GM19372 (cell line): ENCODE measurements around the gene MLF2.

Experiments
- ATAC-seq: cut with Tn5 transposase; IDR thresholded peaks from one replicate; pipeline ENCODE4 v1.9.1; 2021; ENCODE audit warnings: mild to moderate bottlenecking, low read depth, moderate library complexity; ENCODE audit not compliant: unreplicated experiment

The MLF2 gene, protein sequence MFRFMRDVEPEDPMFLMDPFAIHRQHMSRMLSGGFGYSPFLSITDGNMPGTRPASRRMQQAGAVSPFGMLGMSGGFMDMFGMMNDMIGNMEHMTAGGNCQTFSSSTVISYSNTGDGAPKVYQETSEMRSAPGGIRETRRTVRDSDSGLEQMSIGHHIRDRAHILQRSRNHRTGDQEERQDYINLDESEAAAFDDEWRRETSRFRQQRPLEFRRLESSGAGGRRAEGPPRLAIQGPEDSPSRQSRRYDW

DNA sequence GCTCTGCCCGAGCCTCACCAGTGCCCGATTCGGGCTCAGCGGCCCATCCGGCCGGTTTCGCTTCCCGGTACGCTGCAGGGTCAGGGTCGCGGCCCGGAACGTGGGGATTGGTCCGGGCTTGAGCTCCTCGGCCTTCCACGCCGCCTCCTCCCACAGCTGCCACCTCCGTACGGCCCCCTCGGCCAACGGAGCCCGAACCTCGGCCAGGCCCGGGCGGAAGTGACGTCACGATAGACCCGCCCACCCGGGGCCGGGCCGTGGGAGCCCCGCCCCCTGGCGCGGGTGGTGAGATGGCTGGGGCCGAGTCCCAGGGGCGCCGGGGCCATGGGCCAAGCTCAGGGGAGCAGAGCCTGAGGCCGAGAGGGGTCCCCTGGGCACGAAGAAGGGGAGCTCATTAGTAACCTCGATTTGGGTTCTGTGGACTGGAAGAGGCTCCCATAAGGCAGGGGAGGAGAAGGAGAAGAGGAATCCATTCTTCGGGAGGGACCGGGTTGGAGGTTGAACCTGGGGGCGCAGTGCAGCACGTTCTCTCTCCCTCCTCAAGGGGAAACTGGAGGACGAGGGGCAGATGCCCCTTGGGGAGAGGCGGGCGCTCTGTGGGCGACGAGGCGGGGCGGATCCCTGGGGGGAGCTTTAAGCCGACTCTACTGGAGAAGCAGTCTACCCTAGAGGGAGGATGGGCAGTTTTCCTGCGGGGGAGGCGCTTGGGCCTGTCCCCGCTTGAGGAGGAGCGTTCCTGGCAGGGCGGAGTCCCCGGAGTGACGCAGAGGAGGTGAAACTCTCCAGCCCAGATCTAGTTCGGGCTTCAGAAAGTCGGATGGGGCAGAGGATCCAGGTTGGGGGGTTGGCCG is at the start of gene MLF2:
Gene MLF2, minus strand, starts transcription at position 221 of the 851 bp plus-strand sequence. CDS start 807 bp downstream, outside the sequence.
- ATAC-seq, result peak; percentile 87

DNA sequence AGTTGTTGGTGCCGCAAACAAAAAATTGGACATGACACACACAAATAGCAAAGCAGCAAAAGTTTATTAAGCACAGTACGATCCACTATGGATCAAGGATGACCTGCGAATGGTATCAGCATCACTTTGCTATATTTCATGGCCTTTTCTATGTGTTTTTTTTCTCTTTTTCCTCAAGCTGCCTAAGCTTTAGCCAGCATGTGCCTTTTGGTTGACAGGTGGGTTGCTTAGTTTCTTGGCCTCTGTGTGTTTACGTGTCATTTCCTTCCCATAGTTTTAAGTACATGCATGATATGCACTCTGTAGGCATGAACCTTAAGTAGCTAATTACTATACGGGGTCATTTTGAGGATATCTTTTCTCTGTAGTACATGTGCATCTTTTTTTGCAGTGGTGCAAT is 46.2 kb upstream of the MLF2 start:
- ATAC-seq, result no peak

DNA sequence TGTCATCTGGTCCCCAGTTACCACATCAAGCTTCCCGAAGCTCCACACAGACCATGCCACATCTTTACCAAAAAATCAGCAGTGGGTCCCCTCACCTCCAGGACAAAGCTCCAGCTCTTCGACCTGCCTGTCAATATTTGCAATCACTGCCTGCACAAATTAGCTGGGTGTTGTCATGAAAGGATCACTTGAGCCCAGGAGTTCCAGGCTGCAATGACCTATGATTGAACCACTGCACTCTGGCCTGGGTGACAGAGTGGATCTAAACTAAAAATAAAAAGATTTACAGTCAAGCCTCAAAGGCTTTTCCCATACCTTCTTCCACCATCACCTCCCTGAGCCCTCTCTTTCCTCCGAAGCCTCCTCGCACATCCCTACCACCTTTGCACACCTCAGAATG is 43.6 kb upstream of the MLF2 start:
- no peak for ATAC-seq

DNA sequence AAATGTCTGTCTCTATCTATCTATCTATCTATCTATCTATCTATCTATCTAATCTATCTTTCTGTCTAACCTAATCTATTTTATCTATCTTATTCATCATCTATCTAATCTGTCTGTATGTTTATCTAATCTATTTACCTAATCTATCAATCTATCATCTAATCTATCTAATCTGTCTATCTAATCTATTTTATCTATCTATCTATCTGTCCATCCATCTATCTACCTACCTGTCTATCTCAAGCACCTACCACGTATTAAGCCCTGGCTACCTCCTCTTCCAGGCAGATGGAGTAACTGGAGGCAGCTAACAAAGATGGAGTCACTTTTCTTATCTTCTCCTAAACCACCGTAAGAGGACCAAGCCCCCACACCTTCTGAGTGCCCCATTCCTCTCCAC is 42.1 kb upstream of the MLF2 start:
- ATAC-seq, result no peak

DNA sequence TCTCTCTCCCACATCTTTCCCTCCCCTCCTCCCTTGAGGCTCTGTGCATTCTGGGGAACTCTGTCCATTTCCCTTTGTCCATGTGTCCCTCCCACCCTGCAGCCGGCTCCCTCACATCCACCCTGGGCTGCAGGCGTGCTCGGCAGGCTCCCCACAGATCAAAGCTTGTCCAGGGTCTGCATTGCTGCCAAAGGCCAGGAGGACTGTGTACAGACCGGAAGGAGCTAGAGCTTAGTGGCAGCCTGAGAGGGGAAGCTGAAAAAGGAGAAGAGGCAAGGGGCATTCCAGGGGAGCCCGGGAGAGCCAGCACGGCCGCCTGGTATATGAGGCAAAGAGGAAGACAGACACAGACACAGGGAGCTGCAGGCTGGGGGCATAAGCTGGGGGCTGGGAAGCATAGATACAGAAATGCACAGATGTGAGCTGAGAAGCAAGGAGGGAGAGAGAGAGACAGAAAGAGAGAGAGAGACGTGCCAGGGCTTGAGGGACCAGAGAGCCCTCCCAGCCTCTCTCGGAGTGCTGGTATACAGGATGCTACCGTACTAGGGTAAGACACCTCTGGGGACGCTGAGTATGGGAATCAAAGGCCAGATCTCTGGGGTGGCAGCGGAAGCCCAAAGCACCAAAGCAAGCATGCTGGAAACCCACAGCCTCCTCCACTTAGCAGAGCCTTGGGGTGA is 39.7 kb upstream of the MLF2 start:
- no peak for ATAC-seq

DNA sequence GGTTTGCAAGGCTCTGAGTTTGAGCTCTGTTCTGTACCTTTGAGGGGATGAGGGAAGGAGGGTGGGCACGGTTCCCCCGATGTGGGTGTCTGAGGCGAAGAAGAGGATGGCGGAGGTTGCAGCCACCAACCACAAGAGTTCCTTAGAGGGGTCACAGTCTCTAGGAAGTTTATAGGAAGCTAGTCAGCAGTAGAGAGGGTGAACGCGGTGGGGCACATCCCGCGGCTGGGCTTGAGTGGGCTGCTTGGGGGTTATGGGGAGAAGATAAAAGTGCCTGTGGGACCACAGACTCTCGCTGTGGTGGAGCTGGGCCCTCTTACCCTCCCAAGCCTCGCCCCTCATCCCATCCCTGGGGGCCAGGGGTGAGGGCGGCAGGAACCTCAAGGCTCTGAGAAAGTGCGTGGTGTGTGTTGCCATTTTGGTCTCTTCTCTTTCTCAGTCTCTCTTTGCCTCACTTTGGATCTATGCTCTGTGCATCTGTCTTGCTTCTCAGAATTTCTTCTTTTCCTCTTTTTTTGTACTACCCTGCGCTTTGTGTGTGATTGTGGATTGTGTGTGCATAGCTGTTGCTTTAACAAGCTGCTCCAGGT is 39.1 kb upstream of the MLF2 start:
- no peak for ATAC-seq

DNA sequence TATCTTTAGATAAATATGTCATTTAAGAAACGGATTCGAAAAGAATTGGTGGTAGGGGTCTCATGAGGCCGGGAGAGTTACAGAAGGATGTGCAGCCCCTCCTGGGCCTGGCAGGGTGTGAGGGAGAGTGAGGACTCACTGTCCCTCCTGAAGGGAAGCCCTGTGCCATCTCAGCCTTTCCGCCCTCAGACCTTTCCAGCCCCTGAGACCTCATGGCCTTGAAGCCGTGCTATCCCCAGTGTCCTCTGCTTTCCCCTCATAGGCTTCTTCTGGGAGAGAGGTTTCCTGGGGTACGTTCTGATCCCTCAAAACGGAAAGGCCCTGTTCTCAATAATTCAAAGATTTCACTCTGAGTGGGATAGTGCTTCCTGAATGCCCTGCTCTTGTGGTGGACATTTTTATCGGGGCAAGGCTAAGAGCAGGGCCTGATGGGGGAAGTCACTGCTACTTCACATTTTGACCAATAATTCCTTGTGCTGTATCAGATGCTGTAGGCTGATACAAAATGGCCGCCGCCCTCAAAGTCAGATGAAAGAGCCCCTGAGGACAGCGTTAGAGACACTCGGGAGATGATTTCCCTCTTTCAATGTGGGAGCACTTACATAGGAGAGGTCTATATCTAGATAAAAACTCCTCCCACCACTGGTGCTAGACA is 37.7 kb upstream of the MLF2 start:
- ATAC-seq, result no peak

DNA sequence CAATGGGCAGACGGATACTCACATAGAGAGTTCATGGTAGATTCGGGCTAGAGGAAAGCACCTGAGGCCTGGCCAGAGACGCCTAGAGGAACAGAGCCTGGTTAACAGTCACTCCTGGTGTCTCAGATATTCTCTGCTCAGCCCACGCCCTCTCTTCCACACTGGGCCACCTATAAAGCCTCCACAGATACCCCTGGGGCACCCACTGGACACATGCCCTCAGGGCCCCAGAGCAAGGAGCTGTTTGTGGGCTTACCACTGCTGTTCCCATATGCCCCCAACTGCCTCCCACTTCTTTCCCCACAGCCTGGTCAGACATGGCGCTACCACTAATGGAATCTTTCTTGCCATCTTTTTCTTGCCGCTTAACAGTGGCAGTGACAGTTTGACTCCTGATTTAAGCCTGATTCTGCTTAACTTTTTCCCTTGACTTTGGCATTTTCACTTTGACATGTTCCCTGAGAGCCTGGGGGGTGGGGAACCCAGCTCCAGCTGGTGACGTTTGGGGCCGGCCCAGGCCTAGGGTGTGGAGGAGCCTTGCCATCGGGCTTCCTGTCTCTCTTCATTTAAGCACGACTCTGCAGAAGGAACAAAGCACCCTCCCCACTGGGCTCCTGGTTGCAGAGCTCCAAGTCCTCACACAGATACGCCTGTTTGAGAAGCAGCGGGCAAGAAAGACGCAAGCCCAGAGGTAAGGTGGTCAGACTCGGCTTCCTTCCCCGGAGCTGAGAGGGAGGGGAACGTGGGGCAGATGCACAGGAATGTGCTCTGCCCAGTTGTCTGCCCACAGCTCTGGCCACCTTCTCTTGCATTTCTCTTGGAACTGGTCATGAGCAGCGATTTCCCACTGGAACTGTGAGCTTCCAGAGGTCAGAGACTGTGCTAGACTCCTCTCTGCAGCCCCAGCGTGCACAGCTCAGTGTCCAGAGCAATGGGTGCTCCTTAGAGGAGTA is 36.3 kb upstream of the MLF2 start, which contains the start of gene CD4:
Gene CD4, plus strand, starts transcription at position 557 of the 953 bp plus-strand sequence. CDS start 10,611 bp downstream, outside the sequence.
- ATAC-seq, result no peak

DNA sequence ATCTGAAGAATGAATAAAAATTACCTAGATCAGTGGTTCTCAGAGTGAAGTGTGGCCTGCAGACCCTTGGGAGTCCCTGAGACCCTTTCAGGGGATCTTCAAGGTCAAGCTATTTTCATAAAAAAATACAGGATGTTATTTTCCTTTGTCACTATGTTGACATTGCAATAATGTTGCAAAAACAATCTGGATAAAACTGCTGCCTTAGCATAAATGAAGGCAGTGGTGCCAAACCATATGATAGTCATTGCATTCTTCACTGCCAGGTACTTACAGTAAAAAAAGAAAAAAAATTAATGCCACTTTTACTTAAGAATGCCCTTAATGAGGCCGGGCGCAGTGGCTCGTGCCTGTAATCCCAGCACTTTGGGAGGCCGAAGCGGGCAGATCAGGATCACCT is 34.4 kb upstream of the MLF2 start:
- no peak for ATAC-seq

DNA sequence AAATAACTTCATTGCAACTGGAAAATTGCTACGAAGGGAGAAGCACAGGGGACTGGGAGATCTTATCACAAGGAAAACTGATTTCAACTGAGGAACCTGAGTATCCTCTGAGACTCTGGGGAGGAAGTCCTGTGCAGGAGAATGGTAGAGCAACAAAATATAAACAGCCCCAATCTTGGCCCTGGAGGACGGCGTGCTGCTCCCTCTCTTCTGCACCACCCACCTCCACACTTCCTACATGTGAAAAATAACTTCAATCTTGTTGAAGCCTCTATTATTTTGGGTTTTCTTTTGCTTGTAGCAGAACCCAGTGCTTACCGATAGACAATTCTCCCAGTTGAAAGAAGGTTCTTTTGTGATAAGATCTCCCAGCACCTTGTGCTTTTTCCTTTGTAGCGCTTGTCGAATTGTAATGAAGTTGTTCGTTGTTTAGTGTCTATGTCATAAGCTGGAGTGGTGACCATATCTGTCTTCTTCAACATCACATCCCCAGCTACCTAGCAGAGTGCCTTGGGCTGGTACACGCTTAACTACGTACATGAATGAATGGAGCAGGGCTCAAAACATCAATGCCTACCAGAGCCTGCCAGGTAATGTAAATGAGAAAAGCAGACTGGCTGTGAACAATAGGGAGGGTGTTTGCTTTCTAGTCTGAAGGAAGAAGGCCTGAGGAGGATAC is 33.6 kb upstream of the MLF2 start:
- no peak for ATAC-seq

DNA sequence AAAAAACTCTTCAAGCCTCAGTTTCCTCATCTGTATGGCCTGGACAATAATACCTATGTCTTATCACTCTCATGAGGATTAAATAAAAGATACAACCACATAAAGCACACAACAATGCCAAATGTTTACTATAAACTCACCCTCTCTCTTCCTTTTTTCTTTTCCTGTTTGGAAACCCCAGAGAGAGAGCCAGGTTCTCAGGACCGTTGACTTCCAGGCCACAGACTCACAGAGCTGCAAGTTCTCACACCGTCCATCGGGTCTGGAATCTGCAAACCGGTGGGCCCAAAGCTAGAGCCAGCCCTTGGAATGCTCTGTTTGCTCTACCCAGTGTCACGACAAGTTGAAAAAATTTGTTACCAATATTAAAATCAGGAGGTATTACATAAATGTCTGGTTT is 31.8 kb upstream of the MLF2 start:
- ATAC-seq, result no peak

DNA sequence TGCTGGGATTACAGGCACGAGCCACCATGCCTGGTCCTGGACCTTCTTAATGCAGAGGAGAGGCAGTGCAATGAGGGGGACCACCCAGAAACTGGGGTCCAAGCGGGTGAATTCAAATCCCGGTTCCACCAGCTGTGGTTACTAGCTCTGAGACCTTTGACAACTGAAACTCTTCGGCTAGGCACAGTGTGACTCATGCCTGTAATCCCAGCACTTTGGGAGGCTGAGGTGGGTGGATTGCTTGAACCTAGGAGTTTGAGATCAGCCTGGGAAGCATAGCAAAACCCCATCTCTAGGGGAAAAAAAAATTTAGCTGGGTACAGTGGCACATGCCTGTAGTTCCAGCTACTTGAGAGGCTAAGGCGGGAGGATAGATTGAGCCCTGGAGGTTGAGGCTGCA is 31.4 kb upstream of the MLF2 start:
- no peak for ATAC-seq

DNA sequence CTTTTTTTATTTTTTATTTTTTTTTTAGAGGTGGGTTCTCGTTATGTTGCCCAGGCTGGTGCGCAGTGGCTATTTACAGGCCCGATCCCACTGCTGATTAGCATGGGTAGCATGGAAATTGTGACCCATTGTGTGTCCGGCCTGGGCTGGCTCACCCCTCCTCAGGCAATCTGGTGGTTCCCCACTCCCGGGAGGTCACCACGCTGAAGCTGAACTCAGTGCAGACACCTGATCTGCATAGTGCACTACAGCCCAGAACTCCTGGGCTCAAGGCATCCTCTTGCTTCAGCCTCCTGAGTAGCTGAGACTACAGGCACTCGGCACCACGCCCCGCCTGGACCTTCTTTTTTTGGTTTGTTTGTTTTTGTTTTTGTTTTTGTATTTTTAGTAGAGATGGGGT is 30.9 kb upstream of the MLF2 start:
- no peak for ATAC-seq

DNA sequence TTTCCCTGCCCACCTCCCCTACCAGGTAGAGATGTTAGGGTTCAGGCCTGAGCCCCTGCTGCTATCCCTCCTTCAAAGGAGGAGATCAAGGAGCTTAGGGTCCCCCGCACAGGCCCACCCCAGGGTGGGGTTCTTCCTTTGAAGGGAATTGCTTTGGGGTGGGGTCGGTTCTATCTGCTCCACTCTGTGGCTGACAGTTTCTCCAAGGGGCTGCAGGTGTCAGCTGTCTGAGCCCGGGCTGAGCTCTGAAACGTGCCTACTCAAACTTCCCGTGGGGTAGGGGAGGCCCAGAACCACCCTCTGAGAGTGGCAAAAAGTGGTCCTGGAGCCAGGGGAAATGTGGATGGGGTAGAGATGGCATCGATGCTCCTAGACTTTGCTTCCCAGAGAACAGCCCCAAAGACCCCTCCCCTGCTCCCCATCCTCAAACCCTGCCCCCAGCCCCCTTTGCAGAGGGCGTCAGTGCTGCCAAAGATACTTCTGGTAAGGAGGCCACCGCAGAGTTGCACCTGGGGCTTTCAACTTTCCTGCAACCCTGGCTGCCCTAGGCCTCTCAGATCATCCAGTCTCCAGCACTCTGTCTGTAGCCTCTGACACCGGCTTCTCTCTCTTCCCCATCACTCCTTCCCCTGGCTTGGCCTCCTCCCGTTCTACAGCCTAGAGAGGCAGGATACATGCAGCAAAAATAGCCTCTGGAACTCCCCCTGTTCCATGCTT is 30.1 kb upstream of the MLF2 start:
- ATAC-seq, result no peak

DNA sequence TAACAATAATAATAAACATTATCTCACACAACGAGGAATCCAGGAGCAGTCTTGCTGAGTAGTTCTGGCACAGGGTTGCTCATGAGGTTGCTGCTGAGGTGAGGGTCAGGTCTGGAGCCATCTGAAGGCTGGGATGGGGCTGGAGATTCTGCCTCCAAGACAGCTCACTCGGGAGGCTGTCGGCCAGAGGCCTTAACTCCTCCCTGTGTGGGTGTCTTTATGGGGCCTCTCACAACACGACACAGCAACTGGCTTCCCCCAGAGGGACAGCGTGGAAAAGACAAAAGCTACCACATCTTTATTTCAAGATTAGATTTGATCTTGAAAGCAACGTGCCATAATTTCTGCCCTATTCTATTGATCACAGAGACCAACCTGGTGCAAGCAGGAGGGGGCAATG is 29.2 kb upstream of the MLF2 start:
- no peak for ATAC-seq

DNA sequence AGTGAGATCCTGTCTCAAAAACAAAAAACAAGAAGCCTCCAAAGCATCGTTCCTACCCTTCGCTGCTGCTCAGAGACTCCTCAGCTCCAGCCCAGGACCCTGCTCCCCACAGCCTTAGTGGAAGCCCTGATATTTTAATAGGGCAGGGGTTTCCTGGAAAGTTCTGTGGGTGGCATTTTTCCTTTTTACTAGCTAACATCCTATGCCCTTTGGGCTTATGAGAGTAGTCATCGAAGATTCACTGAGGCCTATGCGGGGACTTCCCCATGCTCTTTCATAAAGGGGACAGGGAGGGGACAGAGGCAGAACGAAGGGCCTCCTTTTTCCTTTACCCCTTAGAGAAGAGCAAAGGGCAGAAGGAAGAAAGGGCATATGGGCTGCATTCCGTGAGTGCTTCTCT is 27.6 kb upstream of the MLF2 start:
- ATAC-seq, result no peak

DNA sequence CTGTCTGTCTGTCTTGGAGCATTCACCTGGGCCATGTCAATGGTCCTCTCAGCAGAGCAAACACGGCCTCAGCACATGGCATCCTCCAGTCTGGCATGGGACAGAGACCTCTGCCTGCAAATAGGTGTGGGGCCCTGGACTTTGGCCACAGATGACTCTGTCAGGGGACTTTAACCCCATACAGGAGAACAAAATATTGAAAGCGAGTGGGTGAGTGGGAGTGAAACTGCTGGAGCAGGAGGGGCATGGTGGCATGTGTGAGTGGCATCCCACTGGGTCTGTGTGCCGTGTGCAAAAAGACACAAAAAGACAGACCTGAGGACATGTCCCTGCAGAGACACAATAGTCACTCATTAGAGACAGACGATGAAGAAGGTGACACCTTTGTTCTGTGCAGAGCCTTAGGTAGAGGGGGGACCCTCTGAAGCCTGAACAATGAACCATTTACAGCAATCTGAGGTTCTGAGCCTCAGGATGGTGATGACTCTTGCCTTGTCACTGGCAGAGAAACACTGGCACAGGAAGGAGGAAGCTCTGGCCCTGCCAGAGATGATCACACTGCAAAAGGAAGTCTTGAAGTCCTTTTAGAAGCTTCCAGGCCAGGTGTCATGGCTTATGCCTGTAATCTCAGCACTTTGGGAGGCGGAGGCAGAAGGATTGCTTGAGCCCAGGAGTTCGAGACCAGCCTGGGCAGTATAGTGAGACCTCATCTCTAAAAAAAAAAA is 26.9 kb upstream of the MLF2 start:
- no peak for ATAC-seq
